SK-N-SH treated with all-trans-retinoic acid at 6 μM for 48 hours (cell line): ENCODE data around the gene TLE2.
A peak's percentile ranks its signal among the peaks of the same experiment; 100 is the strongest.

Experiments used
- ATAC-seq: fragments of 200-7000 bp; cut with Tn5 transposase; 3 replicates; pipeline ENCODE4 v1.9.1; 2020; ENCODE audit warnings: mild to moderate bottlenecking, moderate library complexity
- ARNTL ChIP-seq: fragments of 450-650 bp; formaldehyde crosslinking; IDR thresholded peaks from 2 replicates; pipeline ENCODE4 v1.5.0; 2020; ENCODE audit warnings: low read depth, mild to moderate bottlenecking, moderate library complexity, borderline replicate concordance
- BACH2 ChIP-seq: fragments of 250-450 bp; sonication (Bioruptor Pico); IDR thresholded peaks from 2 replicates; pipeline ENCODE4 v1.9.0; 2021; ENCODE audit warnings: mild to moderate bottlenecking, borderline replicate concordance
- CREB5 ChIP-seq: fragments of 250-450 bp; sonication (Bioruptor Pico); IDR thresholded peaks from 2 replicates; pipeline ENCODE4 v1.5.1; 2020; ENCODE audit warnings: low read depth, mild to moderate bottlenecking, moderate library complexity
- CSDC2 ChIP-seq: fragments of 250-450 bp; sonication (Bioruptor Pico); IDR thresholded peaks from 2 replicates; pipeline ENCODE4 v1.5.0; 2020; ENCODE audit warnings: mild to moderate bottlenecking, moderate library complexity
- CSRNP3 ChIP-seq: fragments of 250-450 bp; sonication (Bioruptor Pico); IDR thresholded peaks from 2 replicates; pipeline ENCODE4 v1.5.1; 2021; ENCODE audit warnings: mild to moderate bottlenecking, moderate library complexity
- ESRRG ChIP-seq: fragments of 250-450 bp; sonication (Bioruptor Pico); IDR thresholded peaks from 2 replicates; pipeline ENCODE4 v1.6.1; 2021; ENCODE audit warnings: mild to moderate bottlenecking
- GLIS3 ChIP-seq: fragments of 250-450 bp; sonication (Bioruptor Pico); IDR thresholded peaks from 2 replicates; pipeline ENCODE4 v1.5.0; 2020; ENCODE audit warnings: mild to moderate bottlenecking, moderate library complexity
- ISL1 ChIP-seq: fragments of 250-450 bp; sonication (Bioruptor Pico); IDR thresholded peaks from 2 replicates; pipeline ENCODE4 v2.1.2; 2022; ENCODE audit warnings: mild to moderate bottlenecking, moderate library complexity
- OSR1 ChIP-seq: fragments of 250-450 bp; sonication (Bioruptor Pico); IDR thresholded peaks from 2 replicates; pipeline ENCODE4 v1.8.0; 2022; ENCODE audit warnings: moderate library complexity, mild to moderate bottlenecking, inconsistent platforms
- POU6F1 ChIP-seq: fragments of 250-450 bp; sonication (Bioruptor Pico); IDR thresholded peaks from 2 replicates; pipeline ENCODE4 v1.8.0; 2021; ENCODE audit warnings: low read depth, mild to moderate bottlenecking, moderate library complexity, borderline replicate concordance
- PPARA ChIP-seq: fragments of 250-450 bp; sonication (Bioruptor Pico); IDR thresholded peaks from 2 replicates; pipeline ENCODE4 v1.5.0; 2020; ENCODE audit warnings: mild to moderate bottlenecking, borderline replicate concordance
- RARB ChIP-seq: fragments of 250-450 bp; sonication (Bioruptor Pico); IDR thresholded peaks from 2 replicates; pipeline ENCODE4 v1.8.0; 2021; ENCODE audit warnings: mild to moderate bottlenecking, moderate library complexity
- SNAI2 ChIP-seq: fragments of 250-450 bp; sonication (Bioruptor Pico); IDR thresholded peaks from 2 replicates; pipeline ENCODE4 v1.5.0; 2020; ENCODE audit warnings: mild to moderate bottlenecking, moderate library complexity
- TCF4 ChIP-seq: fragments of 250-450 bp; sonication (Bioruptor Pico); IDR thresholded peaks from 2 replicates; pipeline ENCODE4 v1.8.0; 2021; ENCODE audit warnings: mild to moderate bottlenecking, moderate library complexity, borderline replicate concordance
- ZC3H10 ChIP-seq: fragments of 250-450 bp; sonication (Bioruptor Pico); IDR thresholded peaks from 2 replicates; pipeline ENCODE4 v1.5.1; 2021; ENCODE audit warnings: mild to moderate bottlenecking, moderate library complexity
- ZFP3 ChIP-seq: fragments of 250-450 bp; sonication (Bioruptor Pico); IDR thresholded peaks from 2 replicates; pipeline ENCODE4 v1.5.0; 2020; ENCODE audit warnings: mild to moderate bottlenecking, moderate library complexity
- ZFP30 ChIP-seq: fragments of 450-650 bp; formaldehyde crosslinking; IDR thresholded peaks from 2 replicates; pipeline ENCODE4 v1.5.0; 2022; ENCODE audit warnings: mild to moderate bottlenecking, moderate library complexity
- ZNF565 ChIP-seq: fragments of 450-650 bp; formaldehyde crosslinking; conservative IDR thresholded peaks from 2 replicates; pipeline ENCODE4 v1.5.0; 2020; ENCODE audit warnings: low read depth, mild to moderate bottlenecking, moderate library complexity
- ZNF70 ChIP-seq: fragments of 450-650 bp; formaldehyde crosslinking; IDR thresholded peaks from 2 replicates; pipeline ENCODE4 v1.5.0; 2020; ENCODE audit warnings: mild to moderate bottlenecking, moderate library complexity
- ZNF8 ChIP-seq: fragments of 450-650 bp; formaldehyde crosslinking; IDR thresholded peaks from 2 replicates; pipeline ENCODE4 v1.5.0; 2020; ENCODE audit warnings: mild to moderate bottlenecking, moderate library complexity
- TF ChIP-seq, protein P1 (sequence below): fragments of 250-450 bp; sonication (Bioruptor Pico); IDR thresholded peaks from 2 replicates; pipeline ENCODE4 v1.8.0; 2020; ENCODE audit warnings: mild to moderate bottlenecking, moderate library complexity, borderline replicate concordance

Gene TLE2

DNA sequence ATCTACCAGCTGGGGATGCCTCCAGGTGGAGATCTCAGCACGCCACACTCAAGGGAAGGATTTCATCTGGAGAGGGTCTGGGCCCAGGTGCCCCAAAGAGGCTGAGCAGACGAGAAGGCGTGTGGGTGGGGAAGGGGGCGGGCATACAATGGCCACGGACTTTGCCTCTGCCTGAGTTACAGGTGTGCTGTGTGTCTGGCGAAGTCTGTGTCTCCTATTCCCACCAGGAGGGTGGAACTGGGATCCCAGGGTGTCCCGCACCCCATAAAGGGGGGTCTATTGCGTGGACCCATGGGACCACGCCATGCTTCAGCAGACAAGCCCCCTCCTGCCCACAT is 3.6 kb downstream of the TLE2 start (continued):
- TF ChIP-seq, protein P1, sequence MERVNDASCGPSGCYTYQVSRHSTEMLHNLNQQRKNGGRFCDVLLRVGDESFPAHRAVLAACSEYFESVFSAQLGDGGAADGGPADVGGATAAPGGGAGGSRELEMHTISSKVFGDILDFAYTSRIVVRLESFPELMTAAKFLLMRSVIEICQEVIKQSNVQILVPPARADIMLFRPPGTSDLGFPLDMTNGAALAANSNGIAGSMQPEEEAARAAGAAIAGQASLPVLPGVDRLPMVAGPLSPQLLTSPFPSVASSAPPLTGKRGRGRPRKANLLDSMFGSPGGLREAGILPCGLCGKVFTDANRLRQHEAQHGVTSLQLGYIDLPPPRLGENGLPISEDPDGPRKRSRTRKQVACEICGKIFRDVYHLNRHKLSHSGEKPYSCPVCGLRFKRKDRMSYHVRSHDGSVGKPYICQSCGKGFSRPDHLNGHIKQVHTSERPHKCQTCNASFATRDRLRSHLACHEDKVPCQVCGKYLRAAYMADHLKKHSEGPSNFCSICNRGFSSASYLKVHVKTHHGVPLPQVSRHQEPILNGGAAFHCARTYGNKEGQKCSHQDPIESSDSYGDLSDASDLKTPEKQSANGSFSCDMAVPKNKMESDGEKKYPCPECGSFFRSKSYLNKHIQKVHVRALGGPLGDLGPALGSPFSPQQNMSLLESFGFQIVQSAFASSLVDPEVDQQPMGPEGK: no peak
- TF ChIP-seq PPARA (CRISPR knock-in tag) (no peak), BACH2 (no peak), ZNF565 (CRISPR knock-in tag) (no peak), CSRNP3 (no peak), ZFP3 (CRISPR knock-in tag) (no peak)

DNA sequence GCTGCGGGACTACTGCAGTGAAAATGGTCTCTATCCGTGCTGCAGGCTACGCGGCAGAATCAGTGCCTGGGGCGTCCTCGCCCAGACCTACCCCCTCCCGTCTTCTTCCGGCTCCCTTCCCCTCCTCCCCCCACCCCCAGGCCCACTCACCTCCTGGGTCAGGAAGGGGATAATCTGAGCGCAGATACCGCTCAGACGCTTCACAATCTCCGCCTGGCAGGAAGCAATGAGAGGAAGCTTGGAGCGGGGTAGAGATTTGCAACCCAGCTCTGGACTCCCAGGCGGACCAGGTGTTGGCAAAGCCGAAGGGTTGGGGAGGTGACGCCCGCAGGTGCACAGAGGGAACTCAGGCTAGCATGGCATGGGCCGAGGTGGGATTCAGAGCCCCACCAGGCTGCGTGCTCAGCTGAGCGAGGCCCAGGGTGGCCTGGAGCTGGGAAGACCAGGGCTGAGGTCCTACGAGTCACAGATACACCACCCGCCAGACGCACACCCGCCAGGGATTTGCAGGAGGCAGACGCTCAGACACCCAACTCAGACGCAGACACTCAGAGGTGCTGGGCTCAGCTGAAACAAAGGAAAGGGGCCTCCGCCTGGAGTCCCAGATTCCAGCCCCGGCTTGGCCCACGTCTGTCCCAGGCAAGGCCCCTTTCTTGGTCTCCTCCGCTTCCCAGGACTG is 4.1 kb downstream of the TLE2 start:
- ATAC-seq: peak; percentile 31
- TF ChIP-seq ZNF565 (CRISPR knock-in tag) (no peak), ISL1 (no peak), POU6F1 (CRISPR knock-in tag) (no peak), ESRRG (CRISPR knock-in tag) (no peak), ARNTL (CRISPR knock-in tag) (no peak), CREB5 (CRISPR knock-in tag) (no peak), SNAI2 (CRISPR knock-in tag) (no peak), ZNF70 (CRISPR knock-in tag) (no peak), ZC3H10 (CRISPR knock-in tag) (no peak), ZFP3 (CRISPR knock-in tag) (no peak), TCF4 (CRISPR knock-in tag) (no peak), ZFP30 (CRISPR knock-in tag) (no peak), GLIS3 (CRISPR knock-in tag) (no peak), CSRNP3 (no peak)

- no peak for ATAC-seq
- no peak for TF ChIP-seq ZFP30 (CRISPR knock-in tag)
- no peak for TF ChIP-seq GLIS3 (CRISPR knock-in tag)
- TF ChIP-seq ZNF70 (CRISPR knock-in tag): no peak
Measured at GRCh38 chr19:3024509-3024869, 4.6 kb downstream of the TLE2 start.

DNA sequence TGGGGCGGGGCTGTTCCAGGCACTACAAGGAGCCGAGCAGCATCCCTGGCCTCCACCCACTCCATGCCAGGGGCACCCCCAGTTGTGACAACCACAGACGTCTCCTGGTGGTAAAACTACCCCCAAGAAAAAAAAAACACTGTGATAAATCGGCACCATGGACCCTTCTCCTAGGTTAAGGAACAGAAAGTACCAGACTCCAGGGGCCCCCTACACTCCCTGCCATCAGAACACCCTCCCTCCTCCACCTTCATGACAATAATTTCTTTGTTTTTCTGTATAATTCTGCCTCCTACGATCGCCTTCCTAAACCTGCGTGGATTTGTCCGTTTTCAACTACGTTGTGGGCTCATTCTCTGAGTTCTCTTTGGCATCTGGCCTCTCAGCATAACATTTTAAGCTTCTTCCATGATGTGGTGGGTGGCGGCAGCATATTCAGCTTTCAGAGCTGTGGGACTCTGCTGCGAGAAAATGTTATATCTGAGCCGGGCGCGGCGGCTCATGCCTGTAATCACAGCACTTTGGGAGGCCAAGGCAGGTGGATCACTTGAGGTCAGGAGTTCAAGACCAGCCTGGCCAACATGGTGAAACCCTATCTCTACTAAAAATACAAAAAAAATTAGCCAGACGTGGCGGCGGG is 8.6 kb downstream of the TLE2 start:
- TF ChIP-seq ZFP30 (CRISPR knock-in tag) (no peak), ZNF70 (CRISPR knock-in tag) (no peak), RARB (no peak), ARNTL (CRISPR knock-in tag) (no peak), TCF4 (CRISPR knock-in tag) (no peak), POU6F1 (CRISPR knock-in tag) (no peak), ISL1 (no peak), CSDC2 (CRISPR knock-in tag) (no peak), GLIS3 (CRISPR knock-in tag) (no peak), ZNF8 (no peak), PPARA (CRISPR knock-in tag) (no peak), OSR1 (CRISPR knock-in tag) (no peak), ZC3H10 (CRISPR knock-in tag) (no peak), ESRRG (CRISPR knock-in tag) (no peak)
- TF ChIP-seq, protein P1: no peak
- TF ChIP-seq, all 23 proteins: peak for 0
- peak; percentile 12; the same call in 1 of the 3 replicates for ATAC-seq
